ENCODE results near the gene DDX31.
A peak's percentile ranks its signal among the peaks of the same experiment; 100 is the strongest.
"Not testable (repeated sequence)": the region's sequence is repeated elsewhere in the genome, so short reads cannot be mapped to it uniquely, and the experiment has no call there.

DDX31 gene

DNA sequence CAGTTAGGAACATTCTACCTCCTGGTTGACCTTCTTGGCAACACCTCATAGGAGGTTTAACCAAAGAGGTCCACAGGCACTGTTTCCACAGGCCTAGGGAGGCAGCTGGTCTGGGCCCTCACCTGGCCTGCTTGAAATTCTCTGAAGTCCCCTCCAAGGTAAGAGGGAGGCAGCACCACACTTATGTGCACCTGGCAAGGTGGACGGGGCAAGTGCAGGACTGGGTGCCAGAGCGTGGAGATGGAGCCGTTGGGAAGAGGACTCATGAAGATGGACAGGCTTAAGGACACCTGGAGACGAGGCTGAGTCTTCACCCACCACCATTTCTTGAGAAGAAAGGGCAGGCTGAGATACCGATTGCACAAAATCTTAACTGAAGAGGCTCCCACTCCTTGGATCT is 94.0 kb downstream of the DDX31 start:
- DNase-seq = no peak

DNA sequence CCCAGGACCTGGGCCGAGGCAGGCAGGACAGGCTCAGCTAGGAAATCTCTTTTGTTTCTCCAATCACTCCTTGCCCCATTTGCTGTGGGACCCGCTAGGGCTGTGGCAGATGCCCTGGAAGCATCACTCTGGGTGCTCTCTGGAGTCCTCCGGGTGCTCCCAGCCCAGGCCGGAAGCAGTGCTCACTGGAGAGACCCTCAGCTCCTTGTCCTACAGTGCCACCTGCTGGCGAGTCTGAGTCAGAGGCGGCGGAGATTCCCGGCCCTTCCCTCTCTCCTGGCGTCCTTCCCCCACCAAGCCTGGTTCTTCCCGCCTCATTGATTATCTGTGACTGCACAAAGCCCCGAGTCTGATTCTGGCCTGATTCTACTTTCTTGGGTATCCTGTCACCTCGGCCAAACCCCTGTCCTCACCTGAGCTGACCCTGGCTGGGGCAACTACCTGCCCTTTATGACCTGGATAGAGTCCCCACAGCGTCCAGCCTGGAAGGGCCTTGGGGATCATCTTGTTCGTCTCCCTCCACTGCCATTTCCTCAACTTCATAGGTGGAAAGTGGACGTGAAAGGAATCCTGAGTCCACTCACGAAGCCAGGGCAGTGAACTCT is 94.7 kb downstream of the DDX31 start:
- DNase-seq = peak; percentile 70

- no peak for DNase-seq
Observed at GRCh38 chr9:132572921-132573320, 96.9 kb downstream of the DDX31 start.

DNA sequence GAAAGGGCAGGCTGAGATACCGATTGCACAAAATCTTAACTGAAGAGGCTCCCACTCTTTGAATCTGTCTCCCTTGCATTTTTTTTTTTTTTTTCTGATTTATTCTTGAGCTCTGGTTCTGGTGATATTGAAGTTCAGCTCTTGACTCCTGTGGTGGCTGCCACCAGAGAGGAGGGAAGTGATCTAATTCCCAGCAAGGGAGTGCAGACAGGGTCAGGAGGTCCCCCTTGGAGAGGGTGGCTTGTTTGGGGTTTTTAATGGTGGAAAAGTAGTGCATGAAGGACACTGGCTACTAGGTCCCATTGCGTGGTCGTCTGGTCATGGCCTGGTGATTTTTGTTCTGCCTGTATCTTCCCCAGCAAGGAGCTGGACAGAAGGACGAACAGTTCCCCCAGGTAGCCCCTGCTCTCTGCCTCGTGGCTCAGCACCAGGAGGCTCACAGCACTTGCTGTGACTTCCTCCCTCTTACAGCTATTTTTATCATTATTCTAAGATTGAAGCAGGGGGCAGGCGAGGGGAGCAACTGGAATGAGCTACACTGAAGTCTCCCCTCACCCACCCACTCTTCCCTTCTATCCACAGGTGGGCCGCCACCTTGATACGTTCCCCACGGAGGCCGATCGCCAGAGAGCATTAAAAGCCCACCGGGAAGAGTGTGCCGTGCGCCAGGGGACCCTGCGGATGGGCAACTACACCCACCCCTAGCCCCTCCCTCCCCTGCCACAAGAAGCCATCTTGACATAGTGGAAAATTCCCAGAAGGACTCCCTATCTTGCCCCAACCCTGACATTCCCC is 97.8 kb downstream of the DDX31 start:
- no peak for DNase-seq

GRCh38 chr9:132568787-132569186 is 101.0 kb downstream of the DDX31 start:
- DNase-seq = not testable (repeated sequence)

- DNase-seq = no peak
Observed at GRCh38 chr9:132564526-132564925, 105.3 kb downstream of the DDX31 start.

DNA sequence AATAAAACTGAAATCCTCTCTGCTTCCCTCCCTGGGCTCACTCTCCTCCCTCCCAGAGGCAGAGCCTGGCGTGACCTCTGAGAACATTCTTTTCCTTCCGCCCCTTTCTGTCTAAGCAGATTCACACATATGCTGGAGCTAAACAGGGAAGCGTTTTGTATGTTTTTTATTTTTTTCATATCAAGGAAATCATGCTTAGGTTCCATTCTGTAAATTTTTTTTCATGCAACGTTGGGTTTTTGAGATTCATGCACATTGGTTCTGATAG is 107.5 kb downstream of the DDX31 start:
- DNase-seq = no peak

DNA sequence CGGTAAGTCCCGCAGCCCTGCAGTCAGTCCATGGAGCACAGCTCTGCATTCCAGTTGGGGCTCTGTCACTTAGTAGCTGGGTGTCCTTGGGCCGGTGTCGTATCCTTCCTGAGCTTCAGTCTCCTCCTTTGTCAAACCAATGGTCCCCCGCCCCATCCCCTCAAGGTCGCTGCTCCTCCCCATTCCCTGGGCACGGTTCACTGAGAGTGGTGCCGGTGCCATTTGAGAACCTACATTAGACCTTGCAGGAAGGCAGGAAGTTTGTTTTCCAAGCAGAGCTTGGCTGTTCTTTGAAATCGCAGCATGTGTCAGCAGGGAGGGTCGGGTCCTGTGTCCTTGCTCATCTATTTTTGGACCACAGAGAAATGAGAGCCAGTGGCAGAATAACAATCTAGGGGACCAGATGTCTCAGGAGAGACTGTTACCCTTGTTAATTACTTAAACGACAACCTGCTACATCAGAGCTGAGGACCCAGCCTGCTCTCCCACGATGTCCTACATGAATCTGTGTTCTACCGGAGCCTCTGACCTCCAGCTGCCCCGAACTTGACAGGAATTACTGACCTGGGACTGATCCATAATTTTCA is 109.1 kb downstream of the DDX31 start:
- DNase-seq = no peak

DNA sequence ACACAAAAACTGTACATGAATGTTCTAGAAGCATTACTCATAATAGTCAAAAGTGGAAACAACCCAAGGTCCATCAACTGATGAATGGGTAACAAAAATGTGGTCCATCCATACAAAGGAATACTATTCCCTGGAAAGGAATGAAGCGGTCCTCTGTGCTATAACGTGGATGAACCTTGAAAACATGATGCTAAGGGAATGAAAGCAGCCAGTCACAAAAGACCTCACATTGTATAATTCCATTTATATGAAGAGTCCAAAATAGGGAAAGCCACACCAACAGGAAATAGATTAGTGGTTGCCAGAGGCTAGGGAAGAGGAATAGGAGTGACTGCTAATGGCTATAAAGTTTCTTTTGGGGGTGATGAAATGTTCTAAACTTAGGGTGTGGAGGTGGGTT is 110.1 kb downstream of the DDX31 start:
- DNase-seq = no peak

- no peak for DNase-seq
Observed at GRCh38 chr9:132557159-132557558, 112.6 kb downstream of the DDX31 start.

GRCh38 chr9:132556714-132557113 is 113.1 kb downstream of the DDX31 start:
- DNase-seq = no peak

DNA sequence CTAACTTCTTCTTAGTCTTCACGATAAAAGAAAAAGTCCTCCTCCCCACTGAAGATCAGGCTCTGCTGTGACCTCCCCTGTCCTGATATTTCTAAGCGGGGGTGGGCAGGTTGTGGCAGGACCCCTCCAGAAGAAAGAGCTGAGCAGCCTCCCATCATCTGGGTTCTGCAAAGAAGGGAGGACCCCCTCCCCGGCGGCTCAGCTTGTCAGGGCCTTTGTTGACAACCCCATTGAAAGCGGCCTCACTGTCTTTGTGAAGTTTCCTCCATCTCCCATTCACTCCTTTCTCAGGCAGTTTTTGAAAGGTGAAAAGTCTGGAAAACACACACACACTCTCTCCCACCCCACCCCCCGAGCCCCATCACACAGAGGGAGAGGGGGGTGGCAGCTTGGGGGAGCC is 113.5 kb downstream of the DDX31 start:
- DNase-seq = no peak

DNA sequence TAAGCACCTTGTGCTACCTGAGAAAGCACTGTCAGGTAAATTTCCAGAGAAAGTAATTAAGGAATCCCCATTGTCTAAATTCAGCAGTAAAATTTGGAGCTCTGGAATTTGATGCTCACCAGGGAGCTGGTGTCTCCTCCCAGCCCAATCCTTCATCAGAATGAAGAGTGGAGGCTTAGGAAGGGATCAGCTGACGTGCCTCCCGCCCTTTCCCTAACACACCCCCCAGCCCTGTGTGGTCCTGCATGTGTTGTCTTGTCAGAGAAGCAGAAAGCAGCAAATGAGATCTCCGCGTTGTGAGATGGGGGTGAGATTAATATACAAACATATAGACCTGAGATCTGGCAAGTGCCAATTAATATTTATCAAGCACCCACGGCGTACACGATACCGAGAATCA is 114.3 kb downstream of the DDX31 start:
- DNase-seq = no peak

- DNase-seq = no peak
Observed at GRCh38 chr9:132554755-132555154, 115.0 kb downstream of the DDX31 start.

DNA sequence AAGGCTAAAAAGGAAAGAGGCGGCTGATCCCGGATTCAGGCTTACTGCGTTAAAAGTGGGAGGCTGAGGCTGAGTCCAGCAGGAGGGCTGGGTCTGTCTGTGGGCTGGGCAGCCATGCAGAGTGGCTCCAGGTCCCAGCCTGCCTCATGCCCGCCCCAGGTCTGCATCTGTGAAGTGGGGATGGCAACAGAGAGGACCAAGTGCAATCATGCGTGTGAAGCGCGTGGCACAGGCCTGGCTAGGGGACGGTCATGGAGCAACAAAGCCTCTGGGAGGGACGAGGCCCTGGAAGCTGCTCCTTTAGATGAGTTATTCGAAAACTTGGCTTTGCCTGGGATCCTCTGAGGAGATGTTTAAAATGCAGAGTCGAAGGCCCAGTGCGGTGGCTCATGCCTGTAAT is 117.7 kb downstream of the DDX31 start:
- no peak for DNase-seq

GRCh38 chr9:132551556-132551955 is 118.2 kb downstream of the DDX31 start:
- DNase-seq = no peak

DNA sequence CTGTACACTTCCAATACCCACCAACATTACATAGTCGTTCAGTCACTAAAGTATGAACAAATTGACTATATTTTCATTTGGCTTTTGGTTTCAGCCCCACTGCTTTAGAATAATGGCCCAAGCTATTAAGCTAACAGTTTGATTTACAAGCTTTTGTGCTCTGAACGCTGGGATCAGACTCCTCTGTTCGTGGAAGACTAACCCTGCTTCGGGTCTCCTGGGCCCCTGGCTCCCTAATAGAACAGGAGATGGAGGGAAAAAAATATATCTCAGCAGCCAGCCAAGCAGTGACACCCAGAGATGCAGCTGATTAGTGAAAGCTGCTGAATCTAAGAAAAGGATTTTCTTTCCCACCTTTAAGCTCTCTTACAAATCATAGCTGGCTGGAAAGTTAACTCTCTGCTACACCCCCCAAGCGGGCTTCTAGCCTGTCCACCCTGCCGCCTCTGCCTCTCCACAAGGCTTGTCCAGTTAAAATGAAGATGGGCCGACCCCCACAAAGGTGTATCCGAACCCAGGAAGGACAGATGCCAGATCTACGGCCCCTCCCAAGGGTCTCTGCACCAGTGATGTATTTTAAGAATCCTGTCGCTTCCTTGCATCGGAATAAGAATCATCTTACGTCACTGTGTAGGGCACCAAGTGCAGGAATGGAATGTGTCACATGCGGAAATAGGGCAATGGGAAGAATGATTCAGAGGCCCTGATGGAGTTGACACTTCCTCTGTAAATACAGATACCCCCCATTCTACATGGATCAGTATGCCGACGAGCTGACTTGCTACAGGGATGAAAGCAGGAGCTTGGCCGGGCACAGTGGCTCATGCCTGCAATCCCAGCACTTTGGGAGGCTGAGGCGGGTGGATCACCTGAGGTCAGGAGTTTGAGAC is 120.8 kb downstream of the DDX31 start:
- no peak for DNase-seq

- no peak for DNase-seq
Observed at GRCh38 chr9:132547976-132548730, 121.6 kb downstream of the DDX31 start.

- no peak for DNase-seq
Observed at GRCh38 chr9:132547436-132547835, 122.3 kb downstream of the DDX31 start.

DNA sequence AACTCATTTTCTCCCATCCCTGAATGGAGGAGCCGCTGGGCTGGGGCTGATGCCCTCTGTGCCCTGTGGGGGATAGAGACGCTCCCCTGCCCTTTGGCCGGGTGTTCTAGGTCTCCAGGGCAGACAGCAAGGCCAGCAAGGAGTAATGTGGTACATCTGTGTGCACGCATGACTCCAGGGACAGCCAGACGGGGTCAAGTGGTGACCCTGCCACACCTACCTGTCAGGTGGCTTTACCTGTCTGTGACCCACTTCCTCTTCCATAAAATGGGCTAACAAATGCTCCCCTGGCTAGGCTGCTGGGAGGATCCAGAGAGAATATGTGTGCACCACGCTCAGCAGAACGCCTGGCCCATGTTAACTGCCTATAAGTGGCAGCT is 122.7 kb downstream of the DDX31 start:
- no peak for DNase-seq

DNA sequence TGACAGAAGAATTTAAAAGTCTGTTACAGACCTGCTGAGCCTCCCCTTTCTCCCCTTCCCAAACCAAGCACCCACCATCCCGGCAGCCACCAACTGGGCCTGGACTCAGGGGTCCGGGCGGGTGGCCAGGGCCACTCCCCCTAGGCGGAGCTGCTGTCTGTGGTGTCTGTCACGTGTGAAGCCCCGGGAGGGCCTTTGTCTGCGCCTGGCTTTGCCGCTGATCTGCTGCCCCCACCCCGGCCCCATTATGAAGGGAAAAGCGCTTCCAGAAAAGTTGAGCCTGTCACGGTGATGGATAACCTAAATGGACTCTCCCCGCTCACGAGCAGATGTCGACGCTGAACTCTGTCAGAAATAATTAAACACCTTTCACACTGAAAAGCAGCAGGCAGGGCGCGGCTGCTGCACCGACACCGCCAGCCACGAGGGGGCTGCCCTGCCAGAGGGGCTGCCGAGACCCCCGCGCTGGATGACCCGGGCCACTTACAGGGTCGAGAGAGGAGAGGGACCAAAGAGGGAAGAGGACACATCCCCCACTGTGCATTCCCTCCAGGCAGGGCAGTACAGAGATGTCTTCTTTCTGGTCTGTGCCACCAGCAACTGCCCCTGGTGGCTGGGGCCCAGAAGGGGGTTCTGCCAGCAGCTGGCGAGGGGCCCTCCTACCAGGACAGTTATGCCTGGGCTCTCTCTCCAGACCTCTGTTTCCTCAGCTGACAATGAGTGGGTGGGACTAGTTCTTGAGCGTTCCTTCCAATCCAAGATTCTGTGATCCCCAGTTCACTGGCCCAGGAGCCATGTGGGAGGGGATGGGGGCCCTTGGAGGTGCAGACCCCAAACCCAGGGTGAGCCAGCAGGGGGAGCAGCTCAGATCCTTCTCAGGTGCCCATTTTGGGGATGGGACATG is 123.4 kb downstream of the DDX31 start:
- DNase-seq = peak; percentile 79

DNA sequence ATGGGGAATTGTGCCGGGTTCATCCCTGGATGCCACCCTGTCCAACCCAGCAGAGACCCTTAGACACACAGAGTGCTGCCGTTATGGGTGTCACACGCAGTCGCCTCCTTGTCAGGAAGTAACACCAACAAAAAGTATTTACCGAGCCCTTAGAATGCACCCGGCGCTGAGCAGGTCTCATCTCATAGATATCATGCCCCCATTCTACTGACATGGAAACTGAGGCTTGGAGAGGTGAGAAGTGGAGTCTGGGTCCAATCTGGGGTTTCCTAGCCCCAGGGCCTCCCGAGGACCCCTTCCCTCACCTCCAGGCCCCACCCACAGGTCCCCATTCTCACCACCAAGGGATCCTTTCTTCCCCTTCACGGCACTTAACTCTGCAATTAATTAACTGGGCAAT is 124.2 kb downstream of the DDX31 start:
- no peak for DNase-seq
